HG03442 (cell line): Measurements from ENCODE around the gene NSF.

ENCODE experiments used
- ATAC-seq: cut with Tn5 transposase; IDR thresholded peaks from one replicate; pipeline ENCODE4 v1.9.1; 2021; ENCODE audit warnings: mild to moderate bottlenecking, moderate library complexity; ENCODE audit not compliant: unreplicated experiment

Gene NSF

DNA sequence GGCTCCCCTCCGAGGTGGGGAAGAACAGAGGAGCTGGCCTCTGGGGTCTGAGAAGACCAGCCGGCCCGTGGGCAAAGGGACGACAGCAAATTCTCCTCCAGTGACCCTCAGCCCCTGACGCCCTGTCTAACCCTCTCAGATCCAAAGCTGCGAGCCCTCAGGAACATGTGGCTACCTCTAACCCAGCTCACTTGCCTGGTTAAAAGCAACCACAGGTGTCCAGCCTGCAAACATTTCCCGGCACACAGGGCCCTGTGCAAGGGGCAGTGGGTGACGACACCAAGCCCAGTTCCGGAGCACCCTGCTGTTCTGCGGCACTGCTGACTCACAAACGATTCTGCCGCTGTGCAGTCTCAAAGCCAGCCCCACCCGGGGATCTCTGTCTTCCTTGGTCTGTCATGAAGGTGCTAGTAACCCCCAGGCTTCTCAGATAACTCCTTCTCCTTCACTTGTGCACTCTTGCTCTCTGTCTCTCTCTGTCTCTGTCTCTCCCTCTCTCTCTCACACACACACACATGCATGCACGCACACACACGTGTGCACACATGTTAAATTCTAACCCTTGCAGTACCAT is 205.0 kb downstream of the NSF start:
- ATAC-seq: no peak

DNA sequence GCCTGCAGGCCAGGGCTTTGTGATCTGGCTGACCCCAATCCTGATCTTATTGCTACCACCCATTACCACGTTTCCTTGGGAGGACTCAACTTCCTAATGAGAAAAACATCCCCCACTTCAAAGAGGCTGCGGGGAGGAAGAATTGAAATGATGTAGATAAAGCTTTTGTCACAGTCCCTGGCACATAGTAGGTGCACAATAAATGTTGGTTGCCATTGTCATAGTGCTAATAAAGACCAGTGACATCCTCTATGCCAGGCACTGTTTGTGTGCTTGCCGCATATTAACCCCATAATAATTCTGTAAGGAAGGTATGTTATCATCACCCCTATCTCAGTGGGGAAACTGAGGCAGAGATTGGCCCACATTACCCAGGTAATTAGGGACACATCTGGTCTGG is 205.6 kb downstream of the NSF start:
- ATAC-seq: no peak

DNA sequence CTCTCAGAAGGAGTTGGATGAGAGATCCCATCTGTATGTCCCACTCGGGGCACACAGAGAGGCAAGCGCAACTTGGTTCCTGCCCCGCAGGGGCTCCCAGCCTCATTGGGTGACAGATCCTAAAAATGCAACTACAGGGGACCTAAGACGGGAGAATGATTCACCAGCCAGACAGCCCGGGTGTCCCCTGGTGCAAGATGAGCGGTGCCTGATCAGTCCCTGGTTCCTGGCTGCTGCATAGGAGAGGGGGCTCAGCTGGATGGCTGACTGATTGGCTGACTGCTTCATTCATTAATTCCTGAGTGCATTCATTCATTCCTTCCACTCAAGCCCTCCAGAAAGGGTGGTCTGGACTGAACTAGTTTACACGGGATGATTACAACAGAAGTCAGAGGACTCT is 206.1 kb downstream of the NSF start:
- ATAC-seq: no peak

DNA sequence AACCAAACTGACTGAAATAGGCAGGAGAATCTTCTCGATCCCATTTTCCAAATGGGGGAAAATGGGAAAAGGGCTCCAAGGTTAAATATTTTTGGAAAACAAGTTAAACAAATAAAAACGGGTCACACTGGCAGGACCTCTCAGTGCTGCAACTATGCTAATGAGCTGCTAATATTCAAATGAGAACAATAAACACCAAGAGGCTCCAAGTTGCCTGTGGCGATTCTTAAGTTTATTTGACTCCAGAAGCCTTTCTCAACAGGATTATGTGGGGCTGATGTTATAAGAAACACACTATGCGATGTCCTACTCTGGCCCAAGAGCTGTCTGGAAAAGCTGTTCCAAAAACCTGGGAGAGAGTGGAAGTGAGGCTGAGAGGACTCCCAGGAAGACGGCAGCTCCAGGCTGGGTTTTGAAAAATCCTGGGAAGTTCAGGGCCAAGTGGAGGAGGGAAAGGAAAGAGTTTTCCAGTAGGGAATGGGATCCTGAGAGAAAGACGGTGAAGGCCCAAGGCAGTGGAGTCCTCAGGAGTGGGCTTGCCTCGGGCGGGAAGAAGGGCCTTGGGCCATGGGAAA is 206.6 kb downstream of the NSF start:
- ATAC-seq: no peak

GRCh38 chr17:46800573-46800972 is 210.1 kb downstream of the NSF start:
- no peak for ATAC-seq

DNA sequence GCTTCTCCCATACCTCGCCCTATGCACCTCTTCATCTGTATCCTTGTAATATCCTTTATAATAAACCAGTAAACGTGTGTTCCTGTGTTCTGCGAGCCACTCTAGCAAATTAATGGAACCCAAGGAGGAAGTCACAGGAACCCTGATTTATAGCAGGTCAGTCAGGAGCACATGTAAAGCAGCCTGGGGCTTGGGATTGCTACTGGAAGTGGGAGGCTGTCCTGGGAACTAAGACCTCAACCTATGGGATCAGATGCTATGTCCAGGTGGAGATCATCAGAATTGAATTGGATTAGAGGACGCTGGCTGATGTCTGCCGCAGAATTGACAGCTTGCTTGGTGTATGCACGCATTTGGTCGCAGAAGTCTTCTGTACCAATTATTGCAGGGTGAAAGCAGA is 212.3 kb downstream of the NSF start:
- no peak for ATAC-seq

- no peak for ATAC-seq
These were observed 213.1 kb downstream of the NSF start for GRCh38 chr17:46803544-46803943.

DNA sequence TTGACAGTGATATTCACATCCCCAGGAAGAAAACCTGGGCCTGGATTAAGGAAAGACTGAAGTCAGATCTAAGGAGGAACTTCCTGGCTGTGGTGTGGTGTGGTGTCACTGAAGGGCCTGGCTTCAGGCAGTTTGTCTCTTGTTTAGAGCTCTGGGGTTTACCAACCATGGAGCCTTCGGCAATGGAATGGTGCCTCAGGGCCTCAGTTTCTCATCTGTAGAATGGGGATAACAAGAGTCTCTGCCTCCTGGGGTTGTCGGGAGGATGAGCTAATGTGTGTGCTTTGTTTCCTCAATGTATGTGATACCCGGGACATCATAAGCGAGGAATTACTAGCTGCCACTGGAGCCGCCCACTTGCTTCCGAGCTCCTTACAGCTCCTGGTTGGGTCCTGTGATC is 215.3 kb downstream of the NSF start:
- no peak for ATAC-seq
